Mammary epithelial cell (primary cell): ENCODE data around the gene KLHL41.

ENCODE experiments used
- EZH2 ChIP-seq: IDR thresholded peaks from 2 replicates; pipeline ENCODE4 v1.6.1; 2012; ENCODE audit warnings: low read length, inconsistent platforms, borderline replicate concordance
- TF ChIP-seq, protein P1 (sequence below), 2 donors: IDR thresholded peaks in 1 of 2; conservative IDR thresholded peaks in 1 of 2; 2 replicates each; pipeline ENCODE4 v1.5.1; 2011 to 2012; ENCODE audit warnings: inconsistent platforms in 2 of 2, low read length in 2 of 2, mild to moderate bottlenecking in 2 of 2, control low read depth in 1 of 2, low read depth in 1 of 2; ENCODE audit not compliant: insufficient read depth in 1 of 2; ENCODE audit errors: extremely low read depth in 1 of 2

- TF ChIP-seq, protein P1, sequence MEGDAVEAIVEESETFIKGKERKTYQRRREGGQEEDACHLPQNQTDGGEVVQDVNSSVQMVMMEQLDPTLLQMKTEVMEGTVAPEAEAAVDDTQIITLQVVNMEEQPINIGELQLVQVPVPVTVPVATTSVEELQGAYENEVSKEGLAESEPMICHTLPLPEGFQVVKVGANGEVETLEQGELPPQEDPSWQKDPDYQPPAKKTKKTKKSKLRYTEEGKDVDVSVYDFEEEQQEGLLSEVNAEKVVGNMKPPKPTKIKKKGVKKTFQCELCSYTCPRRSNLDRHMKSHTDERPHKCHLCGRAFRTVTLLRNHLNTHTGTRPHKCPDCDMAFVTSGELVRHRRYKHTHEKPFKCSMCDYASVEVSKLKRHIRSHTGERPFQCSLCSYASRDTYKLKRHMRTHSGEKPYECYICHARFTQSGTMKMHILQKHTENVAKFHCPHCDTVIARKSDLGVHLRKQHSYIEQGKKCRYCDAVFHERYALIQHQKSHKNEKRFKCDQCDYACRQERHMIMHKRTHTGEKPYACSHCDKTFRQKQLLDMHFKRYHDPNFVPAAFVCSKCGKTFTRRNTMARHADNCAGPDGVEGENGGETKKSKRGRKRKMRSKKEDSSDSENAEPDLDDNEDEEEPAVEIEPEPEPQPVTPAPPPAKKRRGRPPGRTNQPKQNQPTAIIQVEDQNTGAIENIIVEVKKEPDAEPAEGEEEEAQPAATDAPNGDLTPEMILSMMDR (conservative IDR thresholded peaks at IDR 0.05 in 1 of 2, IDR thresholded peaks at IDR 0.05 in 1 of 2; ENCODE audit: extremely low read depth in 1 of 2, insufficient read depth in 1 of 2, low read depth in 1 of 2, low read length in 2 of 2): no peak
- no peak for TF ChIP-seq EZH2
Observed at GRCh38 chr2:169480079-169480465, 29.4 kb upstream of the KLHL41 start.
